Thyroid gland (tissue), 4 donors: Measurements from ENCODE around the gene GPRC6A.

ENCODE experiments used
- POLR2A ChIP-seq, 2 donors: fragments of 450-650 bp; IDR thresholded peaks; one replicate each; pipeline ENCODE4 v1.6.1; 2017; ENCODE audit warnings: antibody characterized with exemption in 2 of 2, mild to moderate bottlenecking in 2 of 2, moderate library complexity in 1 of 2
- TF ChIP-seq, protein P1 (sequence below), 6 experiments: fragments of 200-600 bp in 3 of 6; fragments of 450-650 bp in 3 of 6; sonication (generic) in 3 of 6; IDR thresholded peaks; one replicate each; pipeline ENCODE4 v1.5.1; 2016 to 2019; ENCODE audit warnings: antibody characterized with exemption in 6 of 6, mild to moderate bottlenecking in 2 of 6, inconsistent platforms in 1 of 6, moderate library complexity in 1 of 6

DNA sequence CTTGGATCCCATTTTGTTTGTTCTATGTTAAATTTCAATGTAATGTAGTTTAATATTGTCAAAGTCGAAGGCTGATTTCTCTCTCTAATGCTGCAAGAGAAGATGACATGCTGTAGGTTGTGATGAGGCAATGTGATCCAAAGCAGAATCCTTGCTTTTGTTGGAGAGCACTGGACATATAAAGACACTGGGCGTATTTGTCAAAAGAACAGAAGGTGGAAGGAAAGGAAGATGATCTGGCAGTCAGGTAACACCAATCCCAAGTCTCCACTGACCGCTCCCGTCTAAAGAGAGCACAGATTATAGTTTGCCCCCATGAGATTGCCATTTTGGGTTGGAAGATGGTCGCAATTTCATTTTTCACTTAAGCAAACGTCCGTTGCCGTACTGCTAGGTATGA, 47.2 kb upstream of the GPRC6A start:
- TF ChIP-seq, protein P1, sequence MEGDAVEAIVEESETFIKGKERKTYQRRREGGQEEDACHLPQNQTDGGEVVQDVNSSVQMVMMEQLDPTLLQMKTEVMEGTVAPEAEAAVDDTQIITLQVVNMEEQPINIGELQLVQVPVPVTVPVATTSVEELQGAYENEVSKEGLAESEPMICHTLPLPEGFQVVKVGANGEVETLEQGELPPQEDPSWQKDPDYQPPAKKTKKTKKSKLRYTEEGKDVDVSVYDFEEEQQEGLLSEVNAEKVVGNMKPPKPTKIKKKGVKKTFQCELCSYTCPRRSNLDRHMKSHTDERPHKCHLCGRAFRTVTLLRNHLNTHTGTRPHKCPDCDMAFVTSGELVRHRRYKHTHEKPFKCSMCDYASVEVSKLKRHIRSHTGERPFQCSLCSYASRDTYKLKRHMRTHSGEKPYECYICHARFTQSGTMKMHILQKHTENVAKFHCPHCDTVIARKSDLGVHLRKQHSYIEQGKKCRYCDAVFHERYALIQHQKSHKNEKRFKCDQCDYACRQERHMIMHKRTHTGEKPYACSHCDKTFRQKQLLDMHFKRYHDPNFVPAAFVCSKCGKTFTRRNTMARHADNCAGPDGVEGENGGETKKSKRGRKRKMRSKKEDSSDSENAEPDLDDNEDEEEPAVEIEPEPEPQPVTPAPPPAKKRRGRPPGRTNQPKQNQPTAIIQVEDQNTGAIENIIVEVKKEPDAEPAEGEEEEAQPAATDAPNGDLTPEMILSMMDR (IDR thresholded peaks at IDR 0.05), result no peak
- TF ChIP-seq POLR2A (IDR thresholded peaks at IDR 0.05), result no peak
